H9 (cell line): ENCODE data around the gene INSR. TPM values are rescaled to one million over a fixed set of nuclear protein-coding genes. Genes with fewer than 3 reads are reported as not detected.

Source experiments
- DNase-seq: peaks from one replicate; pipeline ENCODE4 v3.0.0-alpha.2; 2017
- H2AFZ ChIP-seq: one replicate; pipeline ENCODE4 v1.6.1; 2013; ENCODE audit warnings: mild to moderate bottlenecking, low read length, control low read depth, moderate library complexity
- H2AK5ac ChIP-seq: 2 replicates; pipeline ENCODE4 v1.6.1; 2013; ENCODE audit warnings: low read length, control low read depth, mixed read lengths; ENCODE audit not compliant: insufficient read length
- H2BK120ac ChIP-seq: one replicate; pipeline ENCODE4 v1.6.1; 2013; ENCODE audit warnings: low read depth, mild to moderate bottlenecking, low read length, control low read depth, inconsistent platforms; ENCODE audit not compliant: poor library complexity, severe bottlenecking
- H2BK12ac ChIP-seq: 2 replicates; pipeline ENCODE4 v1.6.1; 2013; ENCODE audit warnings: low read length, control low read depth, mixed read lengths, low read depth; ENCODE audit not compliant: insufficient read length
- H2BK15ac ChIP-seq: 2 replicates; pipeline ENCODE4 v1.6.1; 2013; ENCODE audit warnings: low read depth, low read length, control low read depth
- H2BK20ac ChIP-seq: one replicate; pipeline ENCODE4 v1.6.1; 2013; ENCODE audit warnings: low read depth, mild to moderate bottlenecking, low read length, control low read depth, inconsistent platforms; ENCODE audit not compliant: poor library complexity, severe bottlenecking
- H2BK5ac ChIP-seq: 2 replicates; pipeline ENCODE4 v1.6.1; 2013; ENCODE audit warnings: low read length, control low read depth, mixed read lengths; ENCODE audit not compliant: insufficient read length
- H3K14ac ChIP-seq: 2 replicates; pipeline ENCODE4 v1.6.1; 2013; ENCODE audit warnings: low read length, control low read depth; ENCODE audit not compliant: insufficient read depth
- H3K18ac ChIP-seq: 2 replicates; pipeline ENCODE4 v1.6.1; 2013; ENCODE audit warnings: low read depth, mild to moderate bottlenecking, mixed read lengths, low read length, control low read depth; ENCODE audit not compliant: insufficient read length
- H3K23ac ChIP-seq: 2 replicates; pipeline ENCODE4 v1.6.1; 2013; ENCODE audit warnings: low read length, control low read depth, mixed read lengths, low read depth; ENCODE audit not compliant: insufficient read length
- H3K23me2 ChIP-seq: 2 replicates; pipeline ENCODE4 v1.6.1; 2013; ENCODE audit warnings: low read depth, mild to moderate bottlenecking, mixed read lengths, low read length, control low read depth; ENCODE audit not compliant: insufficient read length, poor library complexity, severe bottlenecking
- H3K27ac ChIP-seq: 2 replicates; pipeline ENCODE4 v1.5.1; 2013; ENCODE audit warnings: low read length, control low read depth, mixed read lengths, low read depth; ENCODE audit not compliant: insufficient read length
- H3K27me3 ChIP-seq: 2 replicates; pipeline ENCODE4 v1.6.1; 2013; ENCODE audit warnings: low read length, control low read depth, inconsistent platforms; ENCODE audit not compliant: insufficient read depth
- H3K4ac ChIP-seq: 2 replicates; pipeline ENCODE4 v1.6.1; 2013; ENCODE audit warnings: low read depth, mild to moderate bottlenecking, control low read depth, inconsistent platforms, low read length, moderate library complexity
- H3K4me1 ChIP-seq: 2 replicates; pipeline ENCODE4 v1.6.1; 2013; ENCODE audit warnings: low read length, control low read depth, inconsistent platforms; ENCODE audit not compliant: insufficient read depth
- H3K4me2 ChIP-seq: 2 replicates; pipeline ENCODE4 v1.6.1; 2013; ENCODE audit warnings: low read length, control low read depth, mixed read lengths; ENCODE audit not compliant: insufficient read length, insufficient read depth
- H3K56ac ChIP-seq: 2 replicates; pipeline ENCODE4 v1.6.1; 2013; ENCODE audit warnings: low read depth, mild to moderate bottlenecking, mixed read lengths, low read length, control low read depth; ENCODE audit not compliant: insufficient read length
- H3K79me1 ChIP-seq: 2 replicates; pipeline ENCODE4 v1.6.1; 2013; ENCODE audit warnings: low read depth, mild to moderate bottlenecking, moderate library complexity, low read length, control low read depth, inconsistent platforms; ENCODE audit not compliant: insufficient read depth, poor library complexity, severe bottlenecking
- H3K79me2 ChIP-seq: 2 replicates; pipeline ENCODE4 v1.6.1; 2013; ENCODE audit warnings: low read length, control low read depth, inconsistent platforms; ENCODE audit not compliant: insufficient read depth
- H3K9ac ChIP-seq: 2 replicates; pipeline ENCODE4 v1.6.1; 2013; ENCODE audit warnings: low read length, control low read depth, mixed read lengths; ENCODE audit not compliant: insufficient read length; ENCODE audit errors: extremely low read depth
- H3K9me3 ChIP-seq: one replicate; pipeline ENCODE4 v1.6.1; 2013; ENCODE audit warnings: low read depth, low read length, inconsistent platforms; ENCODE audit not compliant: control insufficient read depth
- H3T11ph ChIP-seq: one replicate; pipeline ENCODE4 v1.6.1; 2013; ENCODE audit warnings: mild to moderate bottlenecking, low read length, control low read depth, inconsistent platforms
- H4K20me1 ChIP-seq: one replicate; pipeline ENCODE4 v1.6.1; 2013; ENCODE audit not compliant: control insufficient read depth, insufficient read length, insufficient read depth
- H4K5ac ChIP-seq: 2 replicates; pipeline ENCODE4 v1.6.1; 2013; ENCODE audit warnings: low read depth, mild to moderate bottlenecking, mixed read lengths, low read length, control low read depth; ENCODE audit not compliant: insufficient read length
- H4K8ac ChIP-seq: replicated peaks from 2 replicates; pipeline ENCODE4 v1.6.1; 2013; ENCODE audit warnings: low read length, control low read depth, mixed read lengths, low read depth; ENCODE audit not compliant: insufficient read length
- H4K91ac ChIP-seq: 2 replicates; pipeline ENCODE4 v1.6.1; 2013; ENCODE audit warnings: low read depth, mild to moderate bottlenecking, moderate library complexity, mixed read lengths, low read length, control low read depth; ENCODE audit not compliant: insufficient read length
- H3K27ac Mint-ChIP-seq, 3 experiments: 2 replicates in 2 of 3; 3 replicates in 1 of 3; pipeline ENCODE4 v1.8.0; 2020 to 2021; ENCODE audit warnings: mixed read lengths in 3 of 3, mild to moderate bottlenecking in 1 of 3, moderate library complexity in 1 of 3
- H3K27me3 Mint-ChIP-seq: 2 replicates; pipeline ENCODE4 v1.8.0; 2021; ENCODE audit warnings: low read depth, mild to moderate bottlenecking, moderate library complexity, mixed read lengths
- H3K36me3 Mint-ChIP-seq, 3 experiments: 2 replicates in 2 of 3; 3 replicates in 1 of 3; pipeline ENCODE4 v1.8.0; 2020 to 2021; ENCODE audit warnings: low read depth in 3 of 3, mixed read lengths in 3 of 3; ENCODE audit not compliant: insufficient read depth in 1 of 3
- H3K4me1 Mint-ChIP-seq, 2 experiments: 2 replicates each; pipeline ENCODE4 v1.8.0; 2020; ENCODE audit warnings: mixed read lengths in 2 of 2
- H3K4me3 Mint-ChIP-seq, 2 experiments: 2 replicates in 1 of 2; 3 replicates in 1 of 2; pipeline ENCODE4 v1.8.0; 2020 to 2021; ENCODE audit warnings: mild to moderate bottlenecking in 2 of 2, mixed read lengths in 2 of 2, moderate library complexity in 1 of 2
- H3K9me3 Mint-ChIP-seq, 2 experiments: 2 replicates in 1 of 2; 3 replicates in 1 of 2; pipeline ENCODE4 v1.8.0; 2020; ENCODE audit warnings: mild to moderate bottlenecking in 2 of 2, mixed read lengths in 2 of 2, moderate library complexity in 1 of 2
- CTCF ChIP-seq: fragments of 200-600 bp; sonication (generic); conservative IDR thresholded peaks from 3 replicates; pipeline ENCODE4 v1.8.0; 2021; ENCODE audit warnings: antibody characterized with exemption, mild to moderate bottlenecking
- WGBS: extraction: QIAGEN DNeasy Blood & Tissue Kit; methylation state at CpG from one replicate; pipeline ENCODE4 v1.1.7; 2013; ENCODE audit warnings: missing lambda C conversion rate, low lambda C conversion rate, mixed read lengths; ENCODE audit not compliant: insufficient read length; ENCODE audit errors: extremely low coverage; 5-methylcytosine and 5-hydroxymethylcytosine counted together
- total RNA-seq: library from RNA; stranded (reverse); gene quantifications from 2 replicates; pipeline ENCODE4 v1.2.1, GENCODE V29; 2021

The INSR gene
- total RNA-seq, 1 experiment from 2014 or later, result 39.8 TPM

GRCh38 chr19:7063764-7064418 is 230.3 kb downstream of the INSR start:
- Histone ChIP-seq H2BK20ac (no peak overlapping the region), H3T11ph (no peak overlapping the region), H3K4me2 (no peak overlapping the region), H3K18ac (no peak overlapping the region), H2BK15ac (no peak overlapping the region), H3K56ac (no peak overlapping the region), H4K20me1 (no peaks in the 10 kb centered on the region), H2BK5ac (no peak overlapping the region), H3K9me3 (no peaks in the 10 kb centered on the region), H2AK5ac (no peak overlapping the region), H3K4me1 (no peaks in the 10 kb centered on the region), H3K9ac (no peak overlapping the region), H4K5ac (no peak overlapping the region), H2AFZ (no peak overlapping the region), H3K27me3 (no peaks in the 10 kb centered on the region), H2BK120ac (no peak overlapping the region), H3K14ac (no peak overlapping the region), H4K91ac (no peak overlapping the region), H3K23ac (no peak overlapping the region), H4K8ac (no peak overlapping the region), H3K23me2 (no peaks in the 10 kb centered on the region), H3K4ac (no peak overlapping the region), H2BK12ac (no peak overlapping the region), H3K79me1 (no peaks in the 10 kb centered on the region), H3K27ac (no peak overlapping the region), H3K79me2 (no peaks in the 10 kb centered on the region)
- Mint-ChIP-seq H3K27me3 (no peaks in the 10 kb centered on the region), H3K9me3 (peaks cover 30 to 48% of the 10 kb centered on the region in 2 experiments), H3K36me3 (peaks cover 0 to 6% (median 3%) of the 10 kb centered on the region in 3 experiments; a peak in 6 of 7 replicates), H3K27ac (no peak overlapping the region), H3K4me3 (no peak overlapping the region), H3K4me1 (peaks cover 0 to 1% of the 10 kb centered on the region in 2 experiments; a peak in 2 of 4 replicates)
- no peak for TF ChIP-seq CTCF
- no peak for DNase-seq
- WGBS, result no CpG with 5 or more reads among the region's 9 CpGs
